GM12878 (cell line): ENCODE measurements around the gene IGF2BP2. TPM values are rescaled to one million over a fixed set of nuclear protein-coding genes. Genes with fewer than 3 reads are reported as not detected.

Experiments
- MTA2 ChIP-seq: fragments of 450-650 bp; IDR thresholded peaks from 2 replicates; pipeline ENCODE4 v1.6.1; 2016; ENCODE audit warnings: low read depth, mild to moderate bottlenecking, moderate library complexity
- PRDM15 ChIP-seq: fragments of 450-650 bp; formaldehyde crosslinking; IDR thresholded peaks from 2 replicates; pipeline ENCODE4 v1.4.0; 2020; ENCODE audit warnings: mild to moderate bottlenecking, moderate library complexity
- ZNF687 ChIP-seq: fragments of 450-650 bp; IDR thresholded peaks from 2 replicates; pipeline ENCODE4 v1.6.1; 2017; ENCODE audit warnings: mild to moderate bottlenecking, moderate library complexity
- polyA plus RNA-seq, 11 experiments: library from polyadenylated mRNA; depleted of rRNA in 4 of 11; unstranded in 6 of 11; stranded (reverse) in 5 of 11; fragments of >200 nt; fragmentation: Nextera tagmentation in 4 of 11; fragmentation: Illumina TruSeq in 1 of 11; extraction: Ambion mirVana in 4 of 11; extraction: Trizol in 1 of 11; gene quantifications; 1 replicate in 1 of 11; 2 replicates in 10 of 11; pipeline versions ENCODE4 v1.2.1 to v1.2.3, GENCODE V29; 2011 to 2016; ENCODE audit warnings: inconsistent platforms in 2 of 11, missing spikeins in 2 of 11, low read depth in 1 of 11
- total RNA-seq, 4 experiments: library from RNA; depleted of rRNA in 3 of 4; stranded (reverse); fragments of >200 nt in 3 of 4; fragmentation: Illumina TruSeq in 1 of 4; extraction: Trizol in 1 of 4; gene quantifications; 2 replicates each; pipeline versions ENCODE4 v1.2.1 to v1.2.3, GENCODE V29; 2013 to 2021

The IGF2BP2 gene
- total and polyA plus RNA-seq, 10 of the 15 experiments (the other 5 are each of a cell fraction or from before 2014, with no cell fraction given): 0.25 to 0.72 TPM; not detected in 8

GRCh38 chr3:185818267-185818875 is 6.5 kb downstream of the IGF2BP2 start (continued):
- TF ChIP-seq ZNF687: no peak
- TF ChIP-seq MTA2: no peak
- no peak for TF ChIP-seq PRDM15 (CRISPR knock-in tag)
